GM10266 (cell line): Measurements from ENCODE around the gene AMMECR1.
"Not testable (repeated sequence)": the region's sequence is repeated elsewhere in the genome, so short reads cannot be mapped to it uniquely, and the experiment has no call there.

Experiments used
- DNase-seq: peaks from one replicate; pipeline ENCODE4 v3.0.0; 2012; ENCODE audit errors: extremely low spot score
- TF ChIP-seq, protein P1 (sequence below): IDR thresholded peaks from 2 replicates; pipeline ENCODE4 v1.5.1; 2012; ENCODE audit warnings: mild to moderate bottlenecking, low read depth; ENCODE audit not compliant: control insufficient read depth, insufficient read depth; ENCODE audit errors: missing control alignments

The AMMECR1 gene

GRCh38 chrX:110161361-110161686 is 156.6 kb downstream of the AMMECR1 start:
- TF ChIP-seq, protein P1, sequence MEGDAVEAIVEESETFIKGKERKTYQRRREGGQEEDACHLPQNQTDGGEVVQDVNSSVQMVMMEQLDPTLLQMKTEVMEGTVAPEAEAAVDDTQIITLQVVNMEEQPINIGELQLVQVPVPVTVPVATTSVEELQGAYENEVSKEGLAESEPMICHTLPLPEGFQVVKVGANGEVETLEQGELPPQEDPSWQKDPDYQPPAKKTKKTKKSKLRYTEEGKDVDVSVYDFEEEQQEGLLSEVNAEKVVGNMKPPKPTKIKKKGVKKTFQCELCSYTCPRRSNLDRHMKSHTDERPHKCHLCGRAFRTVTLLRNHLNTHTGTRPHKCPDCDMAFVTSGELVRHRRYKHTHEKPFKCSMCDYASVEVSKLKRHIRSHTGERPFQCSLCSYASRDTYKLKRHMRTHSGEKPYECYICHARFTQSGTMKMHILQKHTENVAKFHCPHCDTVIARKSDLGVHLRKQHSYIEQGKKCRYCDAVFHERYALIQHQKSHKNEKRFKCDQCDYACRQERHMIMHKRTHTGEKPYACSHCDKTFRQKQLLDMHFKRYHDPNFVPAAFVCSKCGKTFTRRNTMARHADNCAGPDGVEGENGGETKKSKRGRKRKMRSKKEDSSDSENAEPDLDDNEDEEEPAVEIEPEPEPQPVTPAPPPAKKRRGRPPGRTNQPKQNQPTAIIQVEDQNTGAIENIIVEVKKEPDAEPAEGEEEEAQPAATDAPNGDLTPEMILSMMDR, result no peak
- DNase-seq, result no peak

- TF ChIP-seq, protein P1, result no peak
- DNase-seq, result no peak
Measured at GRCh38 chrX:110159865-110160264, 158.0 kb downstream of the AMMECR1 start.

GRCh38 chrX:110159235-110159634 is 158.7 kb downstream of the AMMECR1 start:
- no peak for DNase-seq
- TF ChIP-seq, protein P1, result no peak

GRCh38 chrX:110157444-110157843 is 160.4 kb downstream of the AMMECR1 start:
- DNase-seq, result no peak
- TF ChIP-seq, protein P1, result no peak

- TF ChIP-seq, protein P1, result peak; percentile 21
- DNase-seq, result no peak
Measured at GRCh38 chrX:110156167-110156754, 161.6 kb downstream of the AMMECR1 start.

DNA sequence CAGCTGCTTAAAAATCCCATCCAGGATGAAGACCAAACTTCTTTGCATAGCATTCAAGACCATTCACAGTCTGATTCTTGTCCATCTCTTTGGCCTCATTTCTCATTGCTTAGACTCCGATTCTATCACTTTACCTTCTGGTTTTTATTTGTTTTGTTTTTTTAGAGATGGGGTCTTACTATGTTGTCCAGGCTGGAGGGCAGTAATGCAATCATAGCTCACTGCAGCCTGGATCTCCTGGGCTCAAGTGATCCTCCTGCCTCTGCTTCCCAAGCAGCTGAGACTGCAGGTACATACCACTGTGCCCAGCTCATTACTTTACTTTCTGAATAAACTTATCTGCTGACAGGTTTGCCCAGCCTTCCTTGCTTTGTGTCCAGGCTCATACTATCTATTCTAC is 162.1 kb downstream of the AMMECR1 start:
- TF ChIP-seq, protein P1, result no peak
- DNase-seq, result no peak

- not testable (repeated sequence) for DNase-seq
Measured at GRCh38 chrX:110154328-110154727, 163.6 kb downstream of the AMMECR1 start.

DNA sequence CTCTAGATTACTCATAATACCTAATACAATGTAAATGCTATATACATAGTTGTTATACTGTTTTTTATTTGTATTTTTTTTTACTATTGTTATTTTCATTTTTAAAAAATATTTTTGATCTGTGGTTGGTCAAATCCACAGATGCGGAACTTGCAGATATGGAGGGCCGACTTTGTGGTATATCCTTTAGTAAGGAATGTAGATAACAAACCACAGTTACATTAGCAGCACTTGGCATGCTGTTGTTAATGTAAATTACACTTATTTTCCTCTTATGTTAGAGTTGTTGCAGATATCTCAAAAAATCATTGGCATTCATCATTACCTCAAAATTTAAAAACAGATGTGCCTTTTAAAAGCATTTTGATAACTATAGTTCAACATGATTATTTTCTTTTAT is 164.0 kb downstream of the AMMECR1 start:
- TF ChIP-seq, protein P1, result no peak
- no peak for DNase-seq
